Activated CD8-positive, alpha-beta T cell treated with anti-CD3 and anti-CD28 coated beads for 36 hours (primary cell): ENCODE results near the gene HSF2. TPM values are rescaled to one million over a fixed set of nuclear protein-coding genes. Genes with fewer than 3 reads are reported as not detected.

Experiments used
- ATAC-seq: fragments of 200-7000 bp; cut with Tn5 transposase; one replicate; pipeline ENCODE4 v1.10.0; 2021; ENCODE audit warnings: mild to moderate bottlenecking, moderate library complexity
- CTCF ChIA-PET: fragments of 350-600 bp; sonication (Branson Sonifier 250); formaldehyde crosslinking; loops from one replicate; lab custom pipeline; 2021; ENCODE audit warnings: antibody characterized with exemption; lab: Charles Lee
- POLR2A ChIA-PET: fragments of 350-600 bp; sonication (Branson Sonifier 250); formaldehyde crosslinking; loops from one replicate; lab custom pipeline; 2021; ENCODE audit warnings: antibody characterized with exemption; lab: Charles Lee
- DNase-seq: peaks from one replicate; pipeline ENCODE4 v3.0.0-alpha.2; 2020
- H3K27ac Mint-ChIP-seq: one replicate; pipeline ENCODE4 v1.8.0; 2021; ENCODE audit warnings: mild to moderate bottlenecking, mixed read lengths
- H3K27me3 Mint-ChIP-seq: one replicate; pipeline ENCODE4 v1.8.0; 2021; ENCODE audit warnings: mixed read lengths
- H3K36me3 Mint-ChIP-seq: one replicate; pipeline ENCODE4 v1.8.0; 2021; ENCODE audit warnings: low read depth, mixed read lengths
- H3K4me1 Mint-ChIP-seq: one replicate; pipeline ENCODE4 v1.8.0; 2021; ENCODE audit warnings: low read depth, mixed read lengths
- H3K4me3 Mint-ChIP-seq: one replicate; pipeline ENCODE4 v1.8.0; 2021; ENCODE audit warnings: mild to moderate bottlenecking, moderate library complexity, mixed read lengths
- H3K9me3 Mint-ChIP-seq: one replicate; pipeline ENCODE4 v1.8.0; 2021; ENCODE audit warnings: mixed read lengths
- intact Hi-C: fragments of 100-400 bp; cut with micrococcal nuclease; formaldehyde crosslinking; loops from one replicate; pipeline ENCODE4 v1.10.0; 2022
- total RNA-seq, 2 experiments: library from RNA; stranded (reverse); gene quantifications; one replicate each; pipeline ENCODE4 v1.2.3, GENCODE V29; 2021
- TF ChIP-seq, protein P1 (sequence below): fragments of 200-600 bp; IDR thresholded peaks from one replicate; pipeline ENCODE4 v1.8.0; 2022; ENCODE audit warnings: antibody characterized with exemption, mild to moderate bottlenecking

HSF2 gene, protein sequence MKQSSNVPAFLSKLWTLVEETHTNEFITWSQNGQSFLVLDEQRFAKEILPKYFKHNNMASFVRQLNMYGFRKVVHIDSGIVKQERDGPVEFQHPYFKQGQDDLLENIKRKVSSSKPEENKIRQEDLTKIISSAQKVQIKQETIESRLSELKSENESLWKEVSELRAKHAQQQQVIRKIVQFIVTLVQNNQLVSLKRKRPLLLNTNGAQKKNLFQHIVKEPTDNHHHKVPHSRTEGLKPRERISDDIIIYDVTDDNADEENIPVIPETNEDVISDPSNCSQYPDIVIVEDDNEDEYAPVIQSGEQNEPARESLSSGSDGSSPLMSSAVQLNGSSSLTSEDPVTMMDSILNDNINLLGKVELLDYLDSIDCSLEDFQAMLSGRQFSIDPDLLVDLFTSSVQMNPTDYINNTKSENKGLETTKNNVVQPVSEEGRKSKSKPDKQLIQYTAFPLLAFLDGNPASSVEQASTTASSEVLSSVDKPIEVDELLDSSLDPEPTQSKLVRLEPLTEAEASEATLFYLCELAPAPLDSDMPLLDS
- total RNA-seq = 10 to 100 TPM; 19.5 to 22.4 TPM

DNA sequence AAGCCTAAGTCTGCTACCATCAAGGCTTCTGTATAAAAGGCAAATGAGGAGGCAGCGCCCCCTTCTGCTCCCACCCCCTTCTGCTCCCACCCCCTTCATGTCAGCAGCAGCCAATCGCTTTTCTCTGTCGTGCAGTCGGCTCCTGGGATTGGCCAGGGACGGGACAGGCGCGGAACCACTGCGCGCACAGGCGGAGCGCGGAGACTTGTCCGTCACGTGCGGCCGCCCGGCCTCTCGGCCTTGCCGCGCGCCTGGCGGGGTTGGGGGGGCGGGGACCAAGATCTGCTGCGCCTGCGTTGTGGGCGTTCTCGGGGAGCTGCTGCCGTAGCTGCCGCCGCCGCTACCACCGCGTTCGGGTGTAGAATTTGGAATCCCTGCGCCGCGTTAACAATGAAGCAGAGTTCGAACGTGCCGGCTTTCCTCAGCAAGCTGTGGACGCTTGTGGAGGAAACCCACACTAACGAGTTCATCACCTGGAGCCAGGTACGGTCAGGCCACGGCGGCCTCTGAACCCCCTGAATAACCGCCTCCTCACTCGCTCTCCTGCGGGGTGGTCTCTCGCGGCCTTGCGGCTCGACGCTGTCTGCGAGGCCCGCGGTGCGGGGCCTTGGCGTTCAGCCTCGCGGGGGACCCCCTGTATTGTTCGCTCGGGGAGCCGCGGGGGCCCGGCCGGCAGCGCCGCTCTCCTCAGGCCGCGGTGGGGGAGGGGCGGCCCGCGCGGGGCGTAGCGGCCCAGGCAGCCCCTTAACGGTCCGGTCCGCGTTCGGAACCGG is at the start of gene HSF2:
Gene HSF2 (plus strand): TSS at position 305 of the 773 bp plus-strand sequence. CDS start 86 bp downstream, at position 391.
- DNase-seq = peak; percentile 96
- Mint-ChIP-seq H3K27me3 (no peaks in the 10 kb centered on the region), H3K36me3 (peaks cover 4% of the 10 kb centered on the region), H3K4me1 (peaks cover 38% of the 10 kb centered on the region), H3K27ac (peak within 1 kb of the TSS; percentile 96), H3K4me3 (peak within 1 kb of the TSS; percentile 93), H3K9me3 (no peaks in the 10 kb centered on the region)
- intact Hi-C loops = loop anchor here (2.0 kb wide), 1 partner anchor 71 kb away; the partner anchor contains the start of gene SERINC1
- TF ChIP-seq, protein P1, sequence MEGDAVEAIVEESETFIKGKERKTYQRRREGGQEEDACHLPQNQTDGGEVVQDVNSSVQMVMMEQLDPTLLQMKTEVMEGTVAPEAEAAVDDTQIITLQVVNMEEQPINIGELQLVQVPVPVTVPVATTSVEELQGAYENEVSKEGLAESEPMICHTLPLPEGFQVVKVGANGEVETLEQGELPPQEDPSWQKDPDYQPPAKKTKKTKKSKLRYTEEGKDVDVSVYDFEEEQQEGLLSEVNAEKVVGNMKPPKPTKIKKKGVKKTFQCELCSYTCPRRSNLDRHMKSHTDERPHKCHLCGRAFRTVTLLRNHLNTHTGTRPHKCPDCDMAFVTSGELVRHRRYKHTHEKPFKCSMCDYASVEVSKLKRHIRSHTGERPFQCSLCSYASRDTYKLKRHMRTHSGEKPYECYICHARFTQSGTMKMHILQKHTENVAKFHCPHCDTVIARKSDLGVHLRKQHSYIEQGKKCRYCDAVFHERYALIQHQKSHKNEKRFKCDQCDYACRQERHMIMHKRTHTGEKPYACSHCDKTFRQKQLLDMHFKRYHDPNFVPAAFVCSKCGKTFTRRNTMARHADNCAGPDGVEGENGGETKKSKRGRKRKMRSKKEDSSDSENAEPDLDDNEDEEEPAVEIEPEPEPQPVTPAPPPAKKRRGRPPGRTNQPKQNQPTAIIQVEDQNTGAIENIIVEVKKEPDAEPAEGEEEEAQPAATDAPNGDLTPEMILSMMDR = no peak
- ChIA-PET POLR2A (interaction anchor here (0.6 to 1.5 kb wide), 6 partner anchors 9 to 84 kb away, joined by 3 to 7 read pairs (median 4); partner anchors contain the start of gene SERINC1), CTCF (interaction anchor here (1.0 to 1.1 kb wide), 2 partner anchors 13 to 131 kb away, joined by 3 to 4 read pairs; no protein-coding TSS in a partner anchor)
- peak; percentile 98 for ATAC-seq

DNA sequence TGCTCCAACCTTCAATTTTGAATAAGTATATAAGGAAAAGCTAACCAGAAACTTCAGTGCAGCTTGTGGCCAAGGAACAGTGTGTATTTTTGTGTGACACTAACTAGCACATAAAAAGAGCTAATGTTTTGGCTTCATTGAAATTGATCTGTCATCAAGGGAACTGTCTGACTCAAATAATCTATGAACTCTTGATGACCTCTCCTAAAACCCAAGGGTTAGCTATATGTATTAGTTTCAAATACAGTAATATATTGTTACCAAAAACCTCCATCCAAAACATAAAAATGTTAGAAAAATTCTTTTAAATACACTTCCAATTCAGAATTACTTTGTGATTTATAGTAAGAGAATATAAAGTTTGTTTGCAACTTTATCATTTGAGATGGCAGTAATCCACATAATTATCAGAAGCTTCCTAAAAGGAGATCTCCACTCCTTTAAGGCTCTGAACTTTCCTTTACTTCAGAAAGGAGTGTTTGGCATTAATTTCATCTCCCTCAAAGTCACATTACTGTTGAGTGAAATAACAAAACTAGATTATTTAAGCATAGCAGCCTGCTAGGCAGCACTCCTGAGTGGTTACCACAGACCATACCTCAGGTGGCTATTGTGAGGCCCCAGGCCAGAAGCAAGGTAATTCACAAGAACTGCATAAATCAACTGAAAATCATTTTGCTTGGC is 46.3 kb upstream of the HSF2 start:
- intact Hi-C loops = no loop called here
- Mint-ChIP-seq H3K27ac (no peak overlapping the region), H3K9me3 (no peaks in the 10 kb centered on the region), H3K36me3 (no peaks in the 10 kb centered on the region), H3K27me3 (peaks cover 11% of the 10 kb centered on the region), H3K4me3 (no peak overlapping the region), H3K4me1 (no peaks in the 10 kb centered on the region)
- TF ChIP-seq, protein P1 = no peak
- DNase-seq (no peak), ATAC-seq (no peak)
- ChIA-PET POLR2A (no interaction called here), CTCF (no interaction called here)

DNA sequence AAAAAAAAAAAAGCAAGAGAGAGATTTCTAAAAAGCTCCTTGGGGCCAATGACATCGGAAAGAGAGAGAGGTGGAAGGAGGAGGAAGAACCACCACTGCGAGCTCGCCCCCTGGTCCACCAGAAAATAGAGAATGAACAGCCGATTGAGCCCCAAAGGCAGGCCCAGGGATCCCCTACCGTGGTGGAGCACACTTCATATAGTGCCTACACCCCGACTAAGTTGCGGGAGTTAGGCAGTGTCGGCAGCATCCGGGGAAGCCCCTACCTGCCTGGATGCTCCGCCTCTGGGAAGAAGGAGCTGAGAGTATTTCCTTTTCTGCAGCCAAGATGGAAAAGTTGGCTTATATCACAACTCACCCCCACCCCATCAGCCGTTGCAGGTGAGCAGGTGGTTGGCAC is 38.6 kb upstream of the HSF2 start:
- ATAC-seq = no peak
- H3K9me3 Mint-ChIP-seq = no peaks in the 10 kb centered on the region
- H3K27ac Mint-ChIP-seq = no peak overlapping the region
- no peaks in the 10 kb centered on the region for H3K4me1 Mint-ChIP-seq
- H3K4me3 Mint-ChIP-seq = no peak overlapping the region
- no peaks in the 10 kb centered on the region for H3K36me3 Mint-ChIP-seq
- CTCF ChIA-PET = no interaction called here
- H3K27me3 Mint-ChIP-seq = peaks cover 5% of the 10 kb centered on the region
- intact Hi-C loops = no loop called here
- DNase-seq = no peak
- TF ChIP-seq, protein P1 = no peak
- POLR2A ChIA-PET = no interaction called here

DNA sequence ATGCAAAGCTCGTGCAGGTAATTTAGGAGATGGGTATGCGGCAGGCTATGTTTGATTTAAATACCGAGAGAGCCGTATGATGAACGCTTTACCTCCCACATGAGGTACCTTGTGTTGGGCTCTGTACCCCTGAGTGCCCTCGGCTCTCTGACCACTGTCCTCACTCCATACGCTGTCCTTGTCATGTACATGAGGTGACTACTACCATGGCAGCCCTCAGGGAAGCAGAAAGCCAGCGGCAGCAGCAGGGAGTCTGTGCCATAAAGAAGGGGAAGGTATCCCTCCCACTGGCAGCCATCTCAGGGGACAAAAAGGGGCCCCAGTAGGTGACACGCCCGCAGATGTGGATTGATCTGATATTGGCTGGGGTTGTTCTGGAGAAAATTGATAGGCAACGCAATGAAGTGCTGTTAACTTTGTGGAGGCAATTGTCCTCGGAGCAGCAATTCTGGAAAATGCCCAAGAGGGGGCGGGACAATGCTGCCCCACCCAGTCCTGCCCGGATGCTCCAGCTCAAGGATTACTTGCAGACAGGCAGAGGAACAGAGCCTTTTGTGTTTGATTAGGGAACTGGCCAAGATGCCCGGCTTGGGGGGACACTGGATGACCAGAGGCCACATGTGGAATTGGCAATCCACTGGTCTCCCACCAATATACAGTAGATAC is 38.0 kb upstream of the HSF2 start:
- no peaks in the 10 kb centered on the region for H3K9me3 Mint-ChIP-seq
- POLR2A ChIA-PET = no interaction called here
- DNase-seq = no peak
- TF ChIP-seq, protein P1 = no peak
- intact Hi-C loops = no loop called here
- ATAC-seq = no peak
- no peaks in the 10 kb centered on the region for H3K4me1 Mint-ChIP-seq
- no peaks in the 10 kb centered on the region for H3K36me3 Mint-ChIP-seq
- H3K27ac Mint-ChIP-seq = no peak overlapping the region
- H3K27me3 Mint-ChIP-seq = peaks cover 2% of the 10 kb centered on the region
- CTCF ChIA-PET = no interaction called here
- no peak overlapping the region for H3K4me3 Mint-ChIP-seq
